Caki2 (cell line): Measurements from ENCODE around the gene MEDAG. TPM values are rescaled to one million over a fixed set of nuclear protein-coding genes. Genes with fewer than 3 reads are reported as not detected.
"Not testable (repeated sequence)": the region's sequence is repeated elsewhere in the genome, so short reads cannot be mapped to it uniquely, and the experiment has no call there.

Experiments
- DNase-seq: peaks from one replicate; pipeline ENCODE4 v3.0.0-alpha.2; 2015; ENCODE audit warnings: low read depth
- in situ Hi-C: cut with HindIII; loops from 2 replicates; pipeline ENCODE4 v1.10.0; 2016; ENCODE audit warnings: low sequenced_read_pairs, low pct_unique_long_range_greater_than_20kb, mixed read lengths
- total RNA-seq: library from RNA; depleted of rRNA; stranded (reverse); fragments of >200 nt; shearing (Covaris generic); gene quantifications from 2 replicates; pipeline ENCODE4 v1.2.3, GENCODE V29; 2014; ENCODE audit warnings: low replicate concordance

The MEDAG gene
- total RNA-seq, 1 experiment from 2014 or later, result not detected

GRCh38 chr13:30898678-30899241 lies 7.3 kb upstream of the MEDAG start:
- in situ Hi-C loops, result no loop called here
- DNase-seq, result peak; percentile 3

GRCh38 chr13:30900436-30900835 lies 5.6 kb upstream of the MEDAG start:
- no peak for DNase-seq
- in situ Hi-C loops, result no loop called here

DNA sequence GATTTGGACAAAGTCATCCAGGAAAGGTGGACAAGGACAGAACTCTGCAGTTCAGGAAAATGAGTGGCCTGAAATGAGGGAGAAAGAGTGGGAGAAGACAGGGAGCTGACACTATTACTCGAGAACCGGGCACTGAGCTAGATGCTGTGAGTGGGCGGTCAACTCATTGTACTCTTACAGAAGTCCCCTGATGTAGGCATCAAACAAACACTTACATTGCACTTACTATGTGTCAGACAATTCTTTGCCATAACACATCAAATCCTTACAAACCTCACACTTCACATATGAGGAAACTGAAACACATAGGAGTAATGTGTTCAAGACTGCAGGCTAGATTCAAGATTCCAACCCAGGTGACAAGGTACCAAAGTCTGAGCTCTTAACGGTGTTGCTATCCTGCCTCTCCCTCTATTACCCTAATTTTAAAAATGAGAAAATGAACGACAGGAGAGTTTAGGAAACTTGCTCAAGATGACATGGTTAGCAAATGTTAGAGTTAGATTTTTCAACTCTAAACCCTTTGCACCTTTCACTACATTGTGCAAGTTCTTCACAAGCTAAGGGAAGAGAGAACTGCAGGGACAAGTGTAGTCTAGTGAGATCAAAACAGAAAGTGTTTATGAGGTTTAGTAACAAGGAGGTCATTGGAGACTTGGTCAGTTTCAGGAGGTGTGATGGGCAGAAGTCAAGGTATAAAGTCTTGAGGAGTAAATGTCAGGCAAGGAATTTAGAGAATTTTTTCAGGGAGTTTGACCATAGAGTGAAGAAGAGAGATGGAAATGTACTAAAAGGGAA lies 4.9 kb upstream of the MEDAG start:
- DNase-seq, result no peak
- in situ Hi-C loops, result no loop called here

- in situ Hi-C loops, result no loop called here
- no peak for DNase-seq
Measured at GRCh38 chr13:30904043-30904442, 2.0 kb upstream of the MEDAG start.

DNA sequence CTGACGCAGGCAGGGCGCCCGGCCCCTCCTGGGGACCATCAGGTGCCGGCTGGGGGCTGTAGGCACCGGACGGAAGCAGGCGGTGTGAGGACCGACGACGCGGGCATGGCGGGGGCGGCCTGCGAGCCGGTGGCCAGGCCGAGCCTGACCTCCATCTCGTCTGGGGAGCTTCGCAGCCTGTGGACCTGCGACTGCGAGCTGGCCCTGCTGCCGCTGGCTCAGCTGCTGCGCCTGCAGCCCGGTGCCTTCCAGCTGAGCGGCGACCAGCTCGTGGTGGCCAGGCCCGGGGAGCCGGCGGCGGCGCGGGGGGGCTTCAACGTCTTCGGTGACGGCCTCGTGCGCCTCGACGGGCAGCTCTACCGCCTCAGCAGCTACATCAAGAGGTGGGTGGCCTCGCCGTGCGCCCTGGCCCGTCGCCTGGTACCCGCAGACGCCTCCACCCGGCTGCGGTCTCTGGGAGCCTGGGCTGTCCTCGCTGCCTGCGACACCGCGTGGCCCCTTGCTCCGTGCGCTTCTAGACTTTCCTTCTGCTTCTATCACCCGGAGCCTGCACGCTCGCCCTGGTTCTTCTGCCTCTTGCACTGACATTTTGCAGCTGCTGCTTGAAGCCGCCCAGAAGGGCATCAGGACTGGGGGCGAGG lies 460 bp downstream of the MEDAG start:
- in situ Hi-C loops, result no loop called here

GRCh38 chr13:30907121-30907861 lies 1.2 kb downstream of the MEDAG start:
- in situ Hi-C loops, result no loop called here
- DNase-seq, result no peak

More for the DNA sequence above, 460 bp downstream of the MEDAG start:
- no peak for DNase-seq

DNA sequence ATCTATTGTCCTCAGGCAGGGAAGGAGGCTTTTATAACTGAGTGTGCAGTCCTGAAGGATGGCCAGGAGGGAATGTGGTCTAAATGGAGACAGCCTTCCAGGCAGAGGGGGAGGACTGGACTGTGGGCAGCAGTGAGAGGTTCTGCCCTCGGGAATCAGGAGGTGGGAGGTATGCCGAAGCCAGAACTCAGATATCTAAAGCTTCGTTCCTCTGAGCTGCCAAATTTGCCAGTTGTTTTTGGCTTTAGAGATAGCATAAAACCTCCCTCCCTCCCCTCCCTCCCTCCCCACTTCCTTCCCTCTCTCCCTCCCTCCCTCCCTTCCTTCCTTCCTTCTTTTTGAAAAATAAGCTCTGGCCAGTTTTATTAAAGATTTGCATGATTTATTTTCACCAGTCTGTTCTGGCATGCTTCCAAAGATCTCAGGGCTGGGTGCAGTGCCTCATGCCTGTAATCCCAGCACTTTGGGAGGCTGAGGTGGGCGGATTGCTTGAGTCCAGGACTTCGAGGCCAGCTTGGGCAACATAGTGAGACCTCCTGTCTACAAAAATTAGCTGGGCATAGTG lies 2.4 kb downstream of the MEDAG start:
- in situ Hi-C loops, result no loop called here
- DNase-seq, result no peak

- no peak for DNase-seq
- in situ Hi-C loops, result no loop called here
Measured at GRCh38 chr13:30910676-30911075, 4.6 kb downstream of the MEDAG start.

DNA sequence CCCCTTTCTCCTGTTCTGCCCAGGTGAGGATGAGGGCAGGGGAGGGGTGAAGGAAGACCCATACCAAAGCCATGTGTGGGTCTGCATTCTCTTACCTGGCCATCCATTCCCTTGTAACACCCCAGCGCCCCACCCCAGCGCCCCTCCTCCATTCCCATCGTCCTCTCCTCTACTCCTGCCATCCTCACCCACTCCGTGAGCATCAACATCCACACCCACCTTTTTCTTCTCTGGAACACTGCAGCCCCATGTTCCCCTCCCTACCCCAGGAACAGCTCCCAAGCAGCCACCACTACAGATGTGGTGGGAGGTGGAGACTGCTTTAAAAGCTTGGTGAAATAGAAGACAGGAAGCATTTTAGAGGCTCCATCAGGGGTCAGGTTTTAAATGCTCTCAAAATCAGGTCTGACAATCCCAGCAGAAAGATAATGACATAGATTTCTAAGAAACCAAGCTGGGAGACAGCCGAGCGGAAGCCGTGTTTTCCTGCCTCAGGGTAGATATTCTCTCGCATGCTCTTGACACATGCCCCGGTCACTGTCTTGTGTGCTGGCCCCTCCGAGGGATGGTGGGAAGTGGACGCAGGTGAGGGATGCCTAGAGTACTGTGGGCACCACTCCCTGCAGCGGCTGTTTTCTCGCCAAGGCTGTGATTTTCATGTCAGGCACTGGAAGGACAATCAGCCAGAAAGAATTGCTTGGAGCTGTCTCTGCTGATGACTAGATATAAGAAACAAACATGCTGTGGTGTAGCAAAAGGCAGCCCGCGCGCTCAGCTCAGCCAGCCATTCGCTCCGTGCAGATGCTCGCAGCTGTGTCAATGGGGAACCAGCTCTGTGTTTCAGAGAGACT lies 9.8 kb downstream of the MEDAG start:
- in situ Hi-C loops, result no loop called here
- DNase-seq, result no peak

- DNase-seq, result no peak
- in situ Hi-C loops, result no loop called here
Measured at GRCh38 chr13:30916991-30917390, 10.9 kb downstream of the MEDAG start.

GRCh38 chr13:30918662-30919405 lies 12.8 kb downstream of the MEDAG start:
- DNase-seq, result no peak
- in situ Hi-C loops, result no loop called here

DNA sequence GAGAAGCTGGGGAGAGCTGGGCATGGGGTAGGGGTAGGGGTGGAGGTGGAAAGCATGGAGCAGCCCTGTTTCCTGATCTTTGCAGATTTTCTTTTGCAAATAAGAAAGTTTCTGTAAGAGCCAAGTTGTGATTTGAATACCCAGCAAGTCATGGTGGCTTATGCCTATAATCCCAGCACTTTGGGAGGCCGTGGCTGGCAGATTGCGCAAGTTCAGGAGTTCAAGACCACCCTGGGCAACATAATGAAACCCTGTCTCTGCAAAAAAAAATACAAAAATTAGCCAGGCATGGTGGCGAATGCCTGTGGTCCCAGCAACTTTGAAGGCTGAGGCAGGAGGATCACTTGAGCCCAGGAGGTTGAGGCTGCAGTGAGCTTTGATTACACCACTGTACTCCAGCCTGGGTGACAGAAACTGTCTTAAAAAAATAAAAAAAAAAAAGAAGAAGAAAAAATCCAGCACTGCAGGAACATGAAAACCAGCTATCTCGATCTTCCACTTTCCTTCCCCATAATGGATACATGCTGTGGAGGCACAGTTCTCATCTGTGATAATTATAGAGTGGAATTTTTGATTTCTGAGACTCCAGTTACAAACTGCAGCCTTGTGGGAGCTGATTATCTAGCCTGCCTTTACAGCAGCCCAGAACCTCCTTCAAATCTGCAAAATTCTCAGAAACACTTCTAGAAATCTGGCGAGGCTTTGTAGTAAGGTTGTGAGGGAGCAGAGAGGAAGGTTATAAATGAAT lies 14.3 kb downstream of the MEDAG start:
- in situ Hi-C loops, result no loop called here
- no peak for DNase-seq

DNA sequence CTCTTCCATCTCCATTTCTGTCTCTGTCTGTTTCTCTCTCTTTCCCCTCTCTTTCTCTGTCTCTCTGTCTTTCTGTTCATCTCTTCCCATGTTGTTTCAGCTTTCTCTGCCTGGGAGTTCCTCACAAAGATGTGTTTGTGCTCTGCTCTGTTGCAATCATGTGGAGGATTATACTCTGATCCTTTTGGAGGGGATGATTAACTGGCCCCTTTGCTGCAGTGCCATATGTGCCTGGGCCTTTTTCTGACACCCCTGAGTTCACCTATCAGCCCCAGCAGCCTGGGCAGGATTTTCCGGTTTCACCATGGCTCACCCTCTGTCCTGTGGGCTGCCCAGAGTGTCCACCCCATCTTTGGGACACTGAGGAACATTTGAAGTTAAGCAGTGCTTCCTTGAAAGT lies 17.3 kb downstream of the MEDAG start:
- DNase-seq, result no peak
- in situ Hi-C loops, result no loop called here

GRCh38 chr13:30924721-30925120 lies 18.6 kb downstream of the MEDAG start:
- in situ Hi-C loops, result no loop called here
- no peak for DNase-seq

GRCh38 chr13:30925429-30925828 lies 19.4 kb downstream of the MEDAG start:
- in situ Hi-C loops, result no loop called here
- no peak for DNase-seq

GRCh38 chr13:30926781-30927180 lies 20.7 kb downstream of the MEDAG start:
- in situ Hi-C loops, result no loop called here
- no peak for DNase-seq

GRCh38 chr13:30927188-30927587 lies 21.1 kb downstream of the MEDAG start:
- in situ Hi-C loops, result not testable (repeated sequence)
- peak; percentile 60 for DNase-seq
